Brain microvascular endothelial cell (primary cell): ENCODE data around the gene SQOR.
A peak's percentile ranks its signal among the peaks of the same experiment; 100 is the strongest.

Source experiments
- DNase-seq: peaks from one replicate; pipeline ENCODE4 v3.0.0-alpha.2; 2020
- H3K27ac ChIP-seq: fragments of 250-450 bp; sonication (Bioruptor Pico); 2 replicates; pipeline ENCODE4 v1.5.1; 2020; ENCODE audit warnings: mild to moderate bottlenecking, moderate library complexity
- H3K27me3 ChIP-seq: fragments of 250-450 bp; sonication (Bioruptor Pico); replicated peaks from 2 replicates; pipeline ENCODE4 v1.5.1; 2020; ENCODE audit warnings: mild to moderate bottlenecking
- H3K36me3 ChIP-seq: fragments of 250-450 bp; sonication (Bioruptor Pico); replicated peaks from 2 replicates; pipeline ENCODE4 v1.5.1; 2020; ENCODE audit warnings: mild to moderate bottlenecking
- H3K4me3 ChIP-seq: 2 replicates; pipeline ENCODE4 v1.5.1; 2011; ENCODE audit warnings: low read depth, mild to moderate bottlenecking, control low read depth, low read length, moderate library complexity
- CTCF ChIP-seq: IDR thresholded peaks from 2 replicates; pipeline ENCODE4 v1.5.1; 2011; ENCODE audit warnings: low read depth, mild to moderate bottlenecking, moderate library complexity, low read length, control low read depth, inconsistent platforms; ENCODE audit errors: missing control alignments
- in situ Hi-C: cut with HindIII; loops from 2 replicates; pipeline ENCODE4 v1.10.0; 2017; ENCODE audit warnings: low sequenced_read_pairs, low pct_ligation_motif_present

Gene SQOR

GRCh38 chr15:45705510-45706473, 71.0 kb downstream of the SQOR start:
- Histone ChIP-seq H3K27me3 (no peaks in the 10 kb centered on the region), H3K27ac (no peak overlapping the region), H3K36me3 (no peaks in the 10 kb centered on the region), H3K4me3 (peak overlapping the region; percentile 59)
- in situ Hi-C loops = no loop called here
- DNase-seq = peak; percentile 77
- TF ChIP-seq CTCF = peak; percentile 87

- no peak for DNase-seq
- H3K4me3 ChIP-seq = no peak overlapping the region
- TF ChIP-seq CTCF = no peak
- in situ Hi-C loops = no loop called here
- no peaks in the 10 kb centered on the region for H3K27me3 ChIP-seq
- H3K36me3 ChIP-seq = no peaks in the 10 kb centered on the region
- H3K27ac ChIP-seq = no peak overlapping the region
Measured at GRCh38 chr15:45710657-45711056, 75.8 kb downstream of the SQOR start.

GRCh38 chr15:45714590-45715488, 80.0 kb downstream of the SQOR start:
- H3K4me3 ChIP-seq = no peak overlapping the region
- H3K27ac ChIP-seq = peak overlapping the region; percentile 57
- peak; percentile 88 for DNase-seq
- TF ChIP-seq CTCF = peak; percentile 88
- in situ Hi-C loops = no loop called here
- no peaks in the 10 kb centered on the region for H3K36me3 ChIP-seq
- H3K27me3 ChIP-seq = no peaks in the 10 kb centered on the region

GRCh38 chr15:45715528-45715927, 80.7 kb downstream of the SQOR start:
- peak; percentile 48 for TF ChIP-seq CTCF
- Histone ChIP-seq H3K27me3 (no peaks in the 10 kb centered on the region), H3K4me3 (no peak overlapping the region), H3K27ac (no peak overlapping the region), H3K36me3 (no peaks in the 10 kb centered on the region)
- in situ Hi-C loops = no loop called here
- DNase-seq = no peak

GRCh38 chr15:45719490-45719889, 84.7 kb downstream of the SQOR start:
- H3K27ac ChIP-seq = no peak overlapping the region
- no peaks in the 10 kb centered on the region for H3K27me3 ChIP-seq
- in situ Hi-C loops = no loop called here
- no peaks in the 10 kb centered on the region for H3K36me3 ChIP-seq
- no peak overlapping the region for H3K4me3 ChIP-seq
- peak; percentile 70 for DNase-seq
- no peak for TF ChIP-seq CTCF
